Measurements from ENCODE around the gene NHSL1.

NHSL1 gene

DNA sequence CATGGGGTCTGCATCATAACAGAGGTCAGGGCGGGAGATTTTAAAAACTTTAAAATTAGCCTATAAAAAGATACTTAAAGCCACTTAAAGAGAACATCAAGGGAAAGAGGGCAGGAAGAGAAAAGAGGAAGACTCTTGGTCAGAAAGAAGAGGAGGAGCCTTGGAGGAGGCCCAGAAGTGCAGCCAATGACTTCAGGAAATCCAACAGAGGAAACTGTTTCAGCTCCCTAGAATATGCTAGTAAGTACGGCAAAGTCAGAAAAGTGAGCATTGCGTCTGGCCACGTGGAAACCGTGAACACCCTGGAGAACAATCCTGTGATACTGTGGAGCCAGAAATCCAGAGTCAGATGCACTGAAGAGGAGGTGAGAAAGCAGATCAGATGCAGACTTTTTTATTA lies 22.5 kb upstream of the NHSL1 start:
- DNase-seq = no peak

DNA sequence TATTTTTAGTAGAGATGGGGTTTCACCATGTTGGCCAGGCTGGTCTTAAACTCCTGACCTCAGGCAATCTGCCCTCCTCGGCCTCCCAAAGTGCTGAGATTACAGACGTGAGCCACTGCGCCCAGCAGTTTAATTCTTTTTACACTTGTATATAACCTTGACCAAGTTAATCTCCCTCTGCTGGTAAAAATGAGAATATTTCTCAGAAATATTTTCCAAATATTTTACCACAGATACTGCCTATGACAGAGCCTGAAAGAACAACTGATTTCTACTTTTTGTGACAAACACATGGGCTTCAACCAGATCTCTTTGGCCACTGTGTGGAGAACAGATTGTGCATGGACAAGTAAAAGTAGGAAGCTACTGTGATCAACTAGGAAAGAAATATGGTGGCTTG lies 21.2 kb upstream of the NHSL1 start:
- DNase-seq = peak; percentile 30

DNA sequence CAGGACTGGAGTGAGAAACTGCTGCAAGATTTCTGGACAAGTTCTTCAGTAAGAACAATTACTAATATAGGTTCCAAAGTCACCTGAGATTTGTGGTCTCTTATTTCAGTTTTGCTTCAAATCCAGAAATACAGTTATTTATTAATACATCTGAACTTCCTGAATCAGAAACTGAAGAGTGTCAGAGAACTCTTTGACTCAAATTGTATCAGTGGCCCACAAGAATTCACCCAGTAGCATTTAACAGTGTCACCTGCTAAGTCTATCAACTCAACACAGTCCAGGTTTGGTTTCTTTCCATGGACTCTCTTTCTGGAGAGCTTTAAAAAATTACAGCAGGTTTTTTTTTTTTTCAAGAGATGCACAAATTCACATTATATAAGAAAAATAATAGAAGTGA lies 18.8 kb upstream of the NHSL1 start:
- no peak for DNase-seq

DNA sequence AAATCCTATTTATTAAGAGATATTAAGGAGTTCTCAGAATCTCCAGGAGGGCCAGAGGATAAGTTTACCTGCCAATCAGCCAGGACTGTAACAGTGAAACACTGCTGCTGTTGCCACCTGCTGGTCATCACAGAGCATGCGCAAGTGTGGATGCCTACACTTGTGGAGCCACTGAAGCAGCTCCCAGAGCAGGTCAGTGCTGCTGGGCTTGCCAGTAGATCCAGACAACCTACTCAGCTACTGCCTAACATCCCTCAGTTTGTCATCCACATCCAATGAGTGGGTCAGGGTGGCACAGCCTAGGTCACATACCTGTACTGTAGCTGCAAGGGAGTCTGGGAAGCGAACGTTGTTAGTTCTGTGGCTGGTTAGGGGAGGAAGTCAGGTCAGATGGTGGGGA lies 18.3 kb upstream of the NHSL1 start:
- no peak for DNase-seq

DNA sequence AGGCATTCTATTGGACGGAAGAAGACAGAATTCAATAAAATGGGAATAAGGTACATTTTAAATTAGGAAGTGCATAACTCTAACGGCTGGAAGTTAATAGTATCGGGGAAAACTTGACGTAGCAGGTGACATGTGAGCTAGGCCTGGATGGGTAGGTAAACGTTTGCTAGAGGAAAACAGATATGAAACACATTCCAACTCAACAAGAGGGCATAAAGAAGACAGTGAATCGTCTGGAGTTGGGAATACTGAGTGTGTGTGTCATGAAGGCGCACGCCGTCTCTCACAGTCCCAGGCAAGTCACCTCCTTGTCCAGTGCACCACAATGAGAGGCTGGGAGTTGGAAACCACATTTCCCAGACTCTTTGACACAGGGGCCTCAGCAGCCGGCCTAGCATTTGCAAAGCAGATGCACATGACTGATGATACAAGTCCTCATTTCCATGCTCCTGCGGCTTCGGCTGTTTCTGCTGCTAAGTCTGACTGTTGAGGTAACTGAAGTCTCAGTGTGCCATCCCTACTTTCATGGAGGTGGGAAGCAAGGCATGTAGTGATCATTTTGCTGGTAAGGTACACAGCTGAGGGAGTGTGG lies 16.5 kb upstream of the NHSL1 start:
- no peak for DNase-seq

DNA sequence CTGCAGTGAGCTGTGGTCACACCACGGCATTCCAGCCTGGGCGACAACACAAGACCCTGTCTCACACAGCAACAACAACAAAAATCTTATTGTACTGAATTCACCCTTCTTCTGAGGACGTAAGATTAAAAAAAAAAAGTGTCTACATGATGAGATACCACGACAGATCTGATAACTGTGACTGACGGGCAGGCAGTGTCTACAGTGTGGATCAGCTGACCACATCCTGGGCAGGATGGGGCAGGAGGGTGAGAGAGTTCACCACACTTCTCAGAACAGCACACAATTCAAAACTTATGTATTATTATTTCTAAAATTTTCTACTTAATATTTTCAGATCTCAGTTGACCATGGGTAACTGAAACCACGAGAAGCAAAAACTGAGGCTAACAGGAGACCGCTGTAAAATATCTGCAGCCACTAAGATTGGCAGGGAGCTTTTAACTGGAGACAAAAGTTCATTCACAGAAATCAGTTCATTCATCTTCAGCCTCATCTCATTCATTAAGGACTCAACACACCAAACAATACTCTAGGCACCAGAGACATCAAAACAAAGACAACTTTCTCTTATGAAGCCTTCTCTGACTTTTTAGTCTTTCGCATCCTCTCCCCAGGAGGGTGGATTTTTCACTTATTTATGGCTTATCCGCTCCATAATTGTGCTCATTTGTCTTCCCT lies 15.7 kb upstream of the NHSL1 start:
- no peak for DNase-seq

DNA sequence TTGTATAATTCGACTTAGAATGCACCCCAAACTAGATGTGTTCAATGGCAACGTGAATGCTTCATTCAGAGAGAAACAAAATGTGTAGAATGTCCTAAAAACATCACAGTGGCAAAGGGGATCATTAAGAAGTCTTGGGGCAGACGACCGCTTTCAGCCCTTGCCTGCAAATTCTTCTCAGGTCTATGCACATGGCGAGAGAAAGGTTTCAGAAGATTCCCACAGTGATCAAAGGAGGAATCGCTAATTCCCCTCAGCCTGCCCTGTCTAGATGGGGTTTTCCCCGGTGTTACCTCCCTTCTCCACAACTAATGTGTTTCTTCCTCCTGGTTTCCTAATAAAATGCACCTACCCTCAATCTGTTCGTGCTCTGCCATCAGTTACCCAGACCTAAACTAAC lies 13.3 kb upstream of the NHSL1 start:
- no peak for DNase-seq

DNA sequence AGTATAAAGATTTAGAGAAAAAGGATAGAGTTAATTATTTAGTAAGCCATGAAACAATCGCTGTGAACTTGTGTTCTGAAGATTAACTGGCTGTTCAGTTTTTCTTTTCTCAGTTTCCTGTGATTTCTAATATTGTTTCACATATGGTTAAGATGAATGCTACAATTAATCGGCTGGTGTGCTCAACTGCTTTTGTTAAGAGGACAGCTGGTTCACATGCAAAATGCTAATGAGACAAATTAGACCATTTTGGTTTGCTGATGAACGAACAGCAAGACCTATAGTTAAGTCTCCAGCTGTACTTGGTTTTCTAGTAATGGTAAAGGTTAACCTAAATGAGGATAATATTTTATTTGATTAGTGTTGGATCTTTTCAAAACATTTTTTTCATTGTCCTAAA lies 10.8 kb upstream of the NHSL1 start:
- no peak for DNase-seq

DNA sequence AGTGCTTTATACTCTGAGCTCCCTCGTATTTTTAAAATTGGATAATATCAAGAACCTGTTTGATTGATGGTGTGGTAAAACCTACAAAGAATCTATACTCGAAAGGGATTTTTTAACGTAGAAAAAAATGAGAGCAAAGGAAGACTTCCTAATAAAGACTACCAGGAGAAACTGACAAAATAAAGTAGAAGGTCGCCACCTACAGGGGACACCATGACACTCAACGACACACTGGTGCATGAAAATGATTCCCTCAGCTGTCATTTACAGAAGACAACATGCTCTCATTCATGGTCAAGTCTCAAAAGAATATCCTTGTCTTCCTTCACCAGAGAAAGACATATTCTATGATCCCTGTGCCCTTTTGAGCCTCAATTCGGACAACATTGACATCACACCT lies 10.1 kb upstream of the NHSL1 start:
- DNase-seq = peak; percentile 73

DNA sequence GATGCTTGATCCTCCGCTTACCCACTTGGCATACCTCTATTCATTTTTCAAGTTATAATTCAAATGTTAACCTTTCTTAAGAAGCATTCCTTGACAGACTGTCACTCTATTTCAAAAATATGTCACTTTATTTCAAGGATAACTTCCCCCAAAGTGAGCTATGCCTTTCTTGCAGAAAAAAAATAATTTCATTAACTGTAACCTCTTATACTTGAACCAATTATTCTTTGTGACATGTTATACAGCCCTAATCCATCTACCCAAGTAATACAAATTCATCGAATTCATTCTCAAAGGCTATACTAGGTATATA lies 9.3 kb upstream of the NHSL1 start:
- DNase-seq = no peak

DNA sequence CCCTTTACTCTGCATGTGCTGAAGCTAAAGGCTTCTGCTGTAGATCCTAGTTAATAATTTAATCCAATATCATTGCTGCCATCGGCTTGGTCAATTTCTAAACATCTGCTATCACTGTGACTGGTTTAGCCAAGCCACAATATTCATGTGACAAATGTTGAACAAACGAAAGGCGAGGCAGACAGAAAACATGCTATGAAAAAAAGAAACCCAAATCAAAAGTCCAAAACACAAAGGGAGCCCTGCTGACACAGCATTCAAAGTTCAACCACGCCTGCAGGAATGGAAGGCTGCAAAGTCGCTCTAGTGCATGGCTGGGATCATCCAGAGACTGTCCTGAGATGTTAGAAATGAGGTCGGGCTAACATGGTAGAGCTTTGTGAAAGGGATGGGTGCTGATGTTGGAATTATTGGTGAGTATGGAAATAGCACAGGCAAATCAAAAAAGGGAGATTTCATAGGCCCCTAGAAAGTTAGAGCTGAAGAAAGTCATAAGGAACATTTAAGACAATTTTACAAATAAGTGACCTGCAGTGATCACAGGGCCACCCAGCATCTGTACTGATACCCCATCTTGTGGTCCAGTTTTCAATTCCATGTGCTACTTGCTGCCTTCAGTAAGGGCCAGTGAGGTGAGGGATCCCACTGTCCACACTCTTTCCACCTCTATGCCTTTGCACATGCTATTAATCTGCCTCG lies 8.8 kb upstream of the NHSL1 start:
- no peak for DNase-seq

DNA sequence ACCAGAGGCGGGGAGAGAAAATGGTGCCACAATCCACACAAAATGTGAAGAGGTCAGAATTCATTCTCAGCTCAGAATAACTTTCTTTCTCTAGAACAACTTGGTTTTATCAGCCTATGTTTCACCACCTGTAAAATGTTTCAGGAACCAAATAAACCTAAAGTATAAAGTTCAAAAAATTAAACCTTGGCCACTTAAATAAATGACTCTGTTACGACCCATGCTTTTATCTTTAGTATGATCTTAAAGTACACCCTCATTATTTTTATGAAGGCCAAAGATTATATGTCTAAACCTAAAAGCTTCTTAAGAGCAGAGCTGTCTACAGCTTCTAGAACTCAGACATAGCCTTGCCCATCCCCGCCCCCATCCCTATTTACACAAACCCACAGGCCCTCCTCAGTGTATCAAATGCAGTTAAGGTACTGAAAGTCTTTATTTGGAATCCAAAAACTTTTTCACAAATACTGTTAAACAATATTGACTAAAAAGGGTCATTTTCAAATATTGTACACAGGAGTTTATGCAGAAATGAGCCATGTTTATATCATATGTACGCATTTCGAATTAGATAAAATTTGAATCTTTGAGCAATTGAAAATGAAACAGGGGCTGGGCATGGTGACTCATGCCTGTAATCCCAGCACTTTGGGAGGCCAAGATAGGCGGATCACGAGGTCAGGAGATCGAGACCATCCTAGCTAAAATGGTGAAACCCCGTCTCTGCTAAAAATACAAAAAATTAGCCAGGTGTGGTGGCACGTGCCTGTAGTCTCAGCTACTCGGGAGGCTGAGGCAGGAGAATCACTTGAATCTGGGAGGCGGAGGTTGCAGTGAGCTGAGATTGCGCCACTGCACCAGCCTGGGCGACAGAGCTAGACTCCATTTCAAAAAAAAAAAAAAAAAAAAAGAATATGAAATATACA lies 5.7 kb upstream of the NHSL1 start:
- no peak for DNase-seq

DNA sequence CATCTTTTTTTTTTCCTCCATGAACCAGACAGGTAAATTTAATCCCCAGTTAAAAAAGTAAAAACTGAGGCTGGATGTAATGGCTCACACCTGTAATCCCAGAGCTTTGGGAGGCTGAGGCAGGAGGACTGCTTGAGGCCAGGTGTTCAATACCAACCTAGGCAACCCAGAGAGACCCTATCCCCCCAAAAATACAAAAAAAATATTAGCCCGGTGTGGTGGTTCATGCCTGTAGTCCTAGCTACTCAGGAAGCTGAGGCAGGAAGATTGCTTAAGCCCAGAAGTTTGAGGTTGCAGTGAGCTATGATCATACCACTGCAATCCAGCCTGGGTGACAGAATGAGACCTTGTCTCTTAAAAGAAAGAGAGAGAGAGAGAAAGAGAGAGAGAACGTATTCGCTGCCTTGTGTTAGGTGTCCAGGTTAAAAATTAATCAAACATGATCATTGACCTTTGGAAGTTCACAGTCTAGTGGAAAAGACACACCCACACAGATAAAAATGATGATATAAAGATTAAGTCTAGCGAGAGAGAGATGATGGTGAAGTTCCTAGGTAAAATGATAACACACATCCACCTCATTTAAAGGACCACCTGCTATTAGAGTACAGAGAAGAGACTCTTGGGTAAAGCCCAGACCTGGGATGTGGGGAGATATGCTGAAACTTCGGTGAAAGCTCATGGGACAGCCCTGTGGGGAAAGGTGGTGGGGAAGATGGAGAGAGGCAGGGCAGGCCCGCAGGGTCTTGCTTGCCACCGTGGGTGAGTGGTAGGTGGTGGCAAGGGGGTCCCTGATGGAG lies 4.8 kb upstream of the NHSL1 start:
- DNase-seq = no peak

DNA sequence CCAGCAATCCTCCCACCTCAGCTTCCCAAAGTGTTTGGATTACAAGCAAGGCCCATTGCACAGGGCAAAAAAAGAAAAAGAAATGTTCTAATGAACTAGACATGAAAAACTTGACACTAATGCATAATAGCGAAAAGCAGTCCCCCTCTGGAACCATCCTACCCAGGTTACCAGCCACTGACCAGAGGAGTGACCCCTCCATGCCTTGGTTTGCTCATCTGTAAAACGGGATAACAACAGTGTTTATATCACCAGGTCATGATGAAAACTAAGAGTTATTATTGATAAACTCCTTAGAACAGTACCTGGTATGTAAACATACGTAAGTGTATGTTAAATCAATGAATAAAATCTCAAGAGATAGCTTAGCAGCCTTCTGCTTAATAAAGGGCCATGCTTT lies 3.3 kb upstream of the NHSL1 start:
- DNase-seq = no peak

DNA sequence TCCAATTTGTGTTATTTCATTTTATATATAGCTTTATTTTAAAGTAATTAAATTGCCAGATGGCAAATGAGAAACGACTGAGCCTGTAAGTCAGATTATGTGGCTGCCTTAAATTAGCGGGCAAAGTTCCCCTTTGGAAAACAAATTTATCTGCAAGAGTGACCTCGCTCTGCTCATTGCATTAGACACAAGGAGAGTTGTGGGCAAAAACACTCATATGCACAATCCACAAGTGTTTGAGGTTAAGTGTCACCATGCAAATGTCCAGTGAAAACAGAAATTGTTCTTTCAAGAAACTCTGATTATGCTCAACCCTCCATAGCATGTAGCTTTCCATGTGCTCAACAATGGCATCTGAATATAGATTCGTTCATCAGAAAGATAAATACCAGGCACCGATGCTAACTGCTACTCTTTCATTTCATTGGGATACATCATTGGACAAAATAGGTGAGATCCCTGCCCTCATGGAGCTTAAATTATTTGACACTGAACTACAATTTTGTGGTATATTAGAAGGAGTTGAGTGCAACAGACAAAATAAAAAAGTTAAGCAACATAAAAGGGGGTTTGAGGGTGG lies 1.7 kb upstream of the NHSL1 start:
- no peak for DNase-seq

DNA sequence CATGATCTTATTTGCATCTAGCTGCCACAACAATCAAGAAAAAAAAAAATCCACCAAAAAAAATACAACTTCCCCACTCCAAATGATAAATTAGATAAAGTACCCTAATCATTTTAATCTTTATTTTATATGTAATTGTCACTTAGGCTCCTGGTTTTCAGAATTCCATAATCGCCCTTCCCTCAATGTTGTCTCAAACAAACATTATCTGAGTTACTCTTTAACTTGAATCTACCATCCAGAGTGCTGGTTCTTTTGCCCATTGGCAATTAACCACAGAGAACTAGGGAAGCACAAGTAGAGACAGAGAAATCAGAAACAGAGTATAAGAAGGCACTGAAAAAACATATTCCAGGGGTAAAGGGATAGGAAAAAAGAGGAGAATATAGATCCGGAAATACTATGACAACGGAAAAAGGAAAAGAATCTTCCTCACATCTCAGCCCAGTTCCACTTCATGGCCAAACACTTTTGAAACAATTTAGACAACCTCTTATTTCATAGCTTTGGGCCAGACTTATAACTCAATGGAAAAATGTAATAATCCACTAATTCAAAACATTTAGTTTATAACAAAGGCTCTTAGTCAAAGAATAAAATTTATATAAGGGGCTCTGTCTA lies 861 bp upstream of the NHSL1 start:
- DNase-seq = no peak

DNA sequence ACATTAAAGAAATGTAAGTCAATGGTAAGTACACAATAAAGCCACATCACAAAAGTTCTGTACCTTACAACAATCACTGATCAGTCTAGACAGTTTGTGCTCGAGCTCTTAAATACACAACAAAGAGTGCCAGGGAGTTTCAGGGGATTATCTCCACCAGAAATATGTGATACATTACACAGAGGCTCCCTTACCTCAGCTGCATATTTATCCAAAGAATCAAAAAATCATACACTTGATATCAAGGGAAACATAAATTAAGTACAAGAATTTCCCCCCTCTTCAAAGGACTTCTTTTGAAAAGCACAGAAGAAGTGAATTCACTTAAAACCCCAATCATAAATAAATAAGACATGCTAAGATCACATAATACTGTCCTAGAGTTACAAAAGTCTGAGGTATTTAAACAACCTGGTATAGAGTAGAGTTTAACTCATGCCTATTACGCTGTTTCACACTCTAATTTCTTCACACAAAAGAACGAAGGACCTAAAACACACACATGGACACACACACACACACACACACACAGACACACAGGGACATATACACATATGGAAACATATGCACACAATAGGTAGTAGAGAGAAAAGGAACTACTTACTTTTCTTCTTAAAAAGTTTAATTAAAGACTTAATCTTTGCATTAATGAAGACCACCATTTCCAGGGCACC lies 528 bp downstream of the NHSL1 start:
- DNase-seq = no peak

DNA sequence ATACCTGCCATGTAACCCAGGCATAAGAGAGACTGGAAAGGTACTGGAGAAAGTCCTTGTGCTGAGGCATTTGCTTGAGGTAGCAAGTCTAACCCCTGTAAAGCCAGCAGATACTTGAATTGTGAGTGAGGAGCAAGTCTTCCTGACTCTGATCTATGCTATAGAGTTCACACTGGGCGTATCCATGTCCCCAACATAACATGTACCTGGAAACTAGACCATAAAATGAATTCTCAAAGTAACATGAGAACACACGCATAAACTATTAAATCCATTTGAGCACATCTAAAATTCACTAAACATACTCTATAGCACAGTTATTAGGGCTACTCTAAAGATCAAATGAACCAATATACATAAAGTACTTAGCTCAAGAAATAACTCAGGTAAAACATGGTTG lies 2.0 kb downstream of the NHSL1 start:
- no peak for DNase-seq

DNA sequence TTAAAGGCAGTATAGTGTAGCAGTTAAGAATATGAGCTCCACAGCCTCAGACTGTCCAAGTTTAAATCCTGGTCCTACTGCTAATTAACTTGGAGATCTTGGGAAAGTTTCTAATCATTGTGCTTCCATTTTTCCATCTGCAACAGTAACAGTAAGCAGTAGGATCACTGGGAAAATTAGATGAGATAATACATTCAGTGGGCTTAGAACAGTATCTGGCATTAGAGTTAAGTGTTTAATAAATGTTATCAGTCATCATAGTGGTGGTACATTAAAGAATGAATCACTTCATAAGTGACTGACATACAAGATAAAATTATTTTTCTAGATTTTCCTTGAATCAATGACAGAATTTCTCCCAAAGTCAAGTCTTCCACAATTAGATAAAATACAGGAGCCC lies 5.0 kb downstream of the NHSL1 start:
- no peak for DNase-seq

DNA sequence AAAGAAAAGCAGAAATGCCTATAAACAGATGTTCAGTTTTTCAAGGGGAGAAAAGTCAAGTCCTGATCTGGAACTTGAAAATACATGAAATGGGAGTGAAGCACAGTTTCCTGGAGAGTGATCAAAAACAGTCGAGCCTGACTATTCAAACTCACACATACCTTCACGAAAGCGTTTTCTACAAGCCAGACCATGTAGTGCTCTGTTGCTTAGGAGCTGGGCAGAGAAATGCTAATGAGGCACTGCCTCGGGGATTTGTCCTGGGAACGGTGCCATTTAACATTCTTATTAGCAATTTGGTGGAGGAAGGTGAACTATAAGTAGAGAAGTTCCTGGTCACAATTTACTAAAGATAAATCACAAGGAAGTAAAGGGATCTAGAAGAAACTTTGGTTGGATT lies 5.9 kb downstream of the NHSL1 start:
- no peak for DNase-seq

DNA sequence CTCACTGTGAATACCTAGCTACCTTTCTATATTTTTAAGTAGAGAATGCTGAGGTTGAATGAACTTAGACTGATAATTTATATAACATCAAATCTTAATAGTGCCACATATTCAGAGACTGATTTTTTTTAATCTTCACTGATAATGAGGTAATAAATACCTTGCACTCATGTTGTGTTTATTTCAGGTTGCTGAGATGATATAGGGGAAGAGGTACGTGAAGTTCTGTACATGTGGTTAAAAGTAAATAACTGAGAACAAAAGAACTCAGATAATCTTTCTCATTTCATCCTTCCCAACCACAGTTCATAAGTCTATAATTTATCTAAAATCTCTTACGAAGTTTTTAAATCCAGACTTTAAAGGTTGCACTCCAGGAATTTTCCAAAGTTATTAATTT lies 6.4 kb downstream of the NHSL1 start:
- DNase-seq = no peak
